A549 (cell line): ENCODE measurements around the gene CD151.

ENCODE experiments used
- BCL3 ChIP-seq: fragments of >200 bp; sonication (Bioruptor Twin); formaldehyde crosslinking; IDR thresholded peaks from 3 replicates; pipeline ENCODE4 v1.6.1; 2016
- CTCF ChIP-seq: fragments of >200 bp; sonication (Bioruptor Twin); formaldehyde crosslinking; IDR thresholded peaks from 3 replicates; pipeline ENCODE4 v1.5.1; 2016
- POLR2A ChIP-seq: IDR thresholded peaks from 2 replicates; pipeline ENCODE4 v1.6.1; 2012; ENCODE audit warnings: mild to moderate bottlenecking, low read length
- ZFP36 ChIP-seq: fragments of 450-650 bp; IDR thresholded peaks from 2 replicates; pipeline ENCODE4 v1.6.1; 2014; ENCODE audit warnings: borderline replicate concordance; ENCODE audit not compliant: partially characterized antibody

GRCh38 chr11:826836-827145 lies 6.0 kb upstream of the CD151 start:
- TF ChIP-seq CTCF (no peak), POLR2A (no peak; the same call in 1 of the 2 replicates), BCL3 (no peak), ZFP36 (no peak)
